Measurements from ENCODE around the gene PARP11. TPM values are rescaled to one million over a fixed set of nuclear protein-coding genes. Genes with fewer than 3 reads are reported as not detected.

The PARP11 gene
- total RNA-seq, 1 experiment from 2014 or later = 10.3 TPM

GRCh38 chr12:3898756-3899155 lies 25.6 kb upstream of the PARP11 start:
- no peaks in the 10 kb centered on the region for H3K36me3 Mint-ChIP-seq (ENCODE audit: insufficient read depth, unreplicated experiment)
- H3K27ac Mint-ChIP-seq (ENCODE audit: low read depth, unreplicated experiment) = no peak overlapping the region
- no peak for TF ChIP-seq CTCF (IDR thresholded peaks at IDR 0.05; ENCODE audit: unreplicated experiment)
- DNase-seq (ENCODE audit: unreplicated experiment) = no peak
- ChIA-PET CTCF (interaction anchor here (1.0 to 4.3 kb wide), 3 partner anchors 13 to 378 kb away, joined by 4 to 22 read pairs (median 10); no protein-coding TSS in a partner anchor), POLR2A (interaction anchor here (3.1 kb wide), 1 partner anchor 13 kb away, joined by 22 read pairs; no protein-coding TSS in a partner anchor)
- BruUV-seq (replicated peaks) = no TSS peak
- no peaks in the 10 kb centered on the region for H3K9me3 Mint-ChIP-seq (ENCODE audit: unreplicated experiment)
- intact Hi-C loops (cut with micrococcal nuclease) = no loop called here
- H3K27me3 Mint-ChIP-seq (ENCODE audit: insufficient read depth, unreplicated experiment) = peaks cover 28% of the 10 kb centered on the region
- peaks cover 8% of the 10 kb centered on the region for H3K4me1 Mint-ChIP-seq (ENCODE audit: insufficient read depth, unreplicated experiment)
- no peak overlapping the region for H3K4me3 Mint-ChIP-seq (ENCODE audit: unreplicated experiment)

- TF ChIP-seq CTCF (IDR thresholded peaks at IDR 0.05; ENCODE audit: unreplicated experiment) = no peak
- intact Hi-C loops (cut with micrococcal nuclease) = no loop called here
- ChIA-PET POLR2A (interaction anchor here (0.7 to 3.1 kb wide), 6 partner anchors 11 to 375 kb away, joined by 3 to 22 read pairs (median 6); partner anchors contain the start of gene PARP11), CTCF (interaction anchor here (0.6 to 4.3 kb wide), 7 partner anchors 13 to 379 kb away, joined by 3 to 45 read pairs (median 3); no protein-coding TSS in a partner anchor)
- no peaks in the 10 kb centered on the region for H3K36me3 Mint-ChIP-seq (ENCODE audit: insufficient read depth, unreplicated experiment)
- H3K27me3 Mint-ChIP-seq (ENCODE audit: insufficient read depth, unreplicated experiment) = peaks cover 15% of the 10 kb centered on the region
- no TSS peak for BruUV-seq (replicated peaks)
- no peak overlapping the region for H3K4me3 Mint-ChIP-seq (ENCODE audit: unreplicated experiment)
- H3K27ac Mint-ChIP-seq (ENCODE audit: low read depth, unreplicated experiment) = no peak overlapping the region
- no peak for DNase-seq (ENCODE audit: unreplicated experiment)
- H3K9me3 Mint-ChIP-seq (ENCODE audit: unreplicated experiment) = no peaks in the 10 kb centered on the region
- peaks cover 8% of the 10 kb centered on the region for H3K4me1 Mint-ChIP-seq (ENCODE audit: insufficient read depth, unreplicated experiment)
Observed at GRCh38 chr12:3897371-3897971, 24.3 kb upstream of the PARP11 start.

- Mint-ChIP-seq H3K4me1 (ENCODE audit: insufficient read depth, unreplicated experiment) (peaks cover 8% of the 10 kb centered on the region), H3K4me3 (ENCODE audit: unreplicated experiment) (no peak overlapping the region), H3K36me3 (ENCODE audit: insufficient read depth, unreplicated experiment) (no peaks in the 10 kb centered on the region), H3K9me3 (ENCODE audit: unreplicated experiment) (no peaks in the 10 kb centered on the region), H3K27me3 (ENCODE audit: insufficient read depth, unreplicated experiment) (peaks cover 13% of the 10 kb centered on the region), H3K27ac (ENCODE audit: low read depth, unreplicated experiment) (no peak overlapping the region)
- no TSS peak for BruUV-seq (replicated peaks)
- intact Hi-C loops (cut with micrococcal nuclease) = no loop called here
- POLR2A ChIA-PET = interaction anchor here (0.7 to 3.1 kb wide), 9 partner anchors 11 to 375 kb away, joined by 3 to 22 read pairs (median 4); partner anchors contain the start of gene PARP11
- no peak for TF ChIP-seq CTCF (IDR thresholded peaks at IDR 0.05; ENCODE audit: unreplicated experiment)
- DNase-seq (ENCODE audit: unreplicated experiment) = no peak
- CTCF ChIA-PET = interaction anchor here (0.6 to 4.3 kb wide), 9 partner anchors 12 to 379 kb away, joined by 3 to 45 read pairs (median 3); no protein-coding TSS in a partner anchor
Observed at GRCh38 chr12:3896801-3897351, 23.7 kb upstream of the PARP11 start.

- H3K4me3 Mint-ChIP-seq (ENCODE audit: unreplicated experiment) = no peak overlapping the region
- no peak overlapping the region for H3K27ac Mint-ChIP-seq (ENCODE audit: low read depth, unreplicated experiment)
- no peak for TF ChIP-seq CTCF (IDR thresholded peaks at IDR 0.05; ENCODE audit: unreplicated experiment)
- no peaks in the 10 kb centered on the region for H3K36me3 Mint-ChIP-seq (ENCODE audit: insufficient read depth, unreplicated experiment)
- no peak for DNase-seq (ENCODE audit: unreplicated experiment)
- H3K9me3 Mint-ChIP-seq (ENCODE audit: unreplicated experiment) = no peaks in the 10 kb centered on the region
- POLR2A ChIA-PET = interaction anchor here (0.7 to 3.1 kb wide), 9 partner anchors 10 to 376 kb away, joined by 3 to 22 read pairs (median 4); partner anchors contain the start of gene PARP11
- H3K4me1 Mint-ChIP-seq (ENCODE audit: insufficient read depth, unreplicated experiment) = peaks cover 8% of the 10 kb centered on the region
- H3K27me3 Mint-ChIP-seq (ENCODE audit: insufficient read depth, unreplicated experiment) = peaks cover 13% of the 10 kb centered on the region
- intact Hi-C loops (cut with micrococcal nuclease) = no loop called here
- CTCF ChIA-PET = interaction anchor here (0.5 to 4.3 kb wide), 10 partner anchors 12 to 380 kb away, joined by 3 to 45 read pairs (median 3); no protein-coding TSS in a partner anchor
- no TSS peak for BruUV-seq (replicated peaks)
Observed at GRCh38 chr12:3896356-3896755, 23.2 kb upstream of the PARP11 start.
